ENCODE data around the gene AQP7. TPM values are rescaled to one million over a fixed set of nuclear protein-coding genes. Genes with fewer than 3 reads are reported as not detected.
"Not testable (repeated sequence)": the region's sequence is repeated elsewhere in the genome, so short reads cannot be mapped to it uniquely, and the experiment has no call there.

Gene AQP7
- total RNA-seq, 2 experiments from 2014 or later, result 2.2 TPM; not detected in 1

DNA sequence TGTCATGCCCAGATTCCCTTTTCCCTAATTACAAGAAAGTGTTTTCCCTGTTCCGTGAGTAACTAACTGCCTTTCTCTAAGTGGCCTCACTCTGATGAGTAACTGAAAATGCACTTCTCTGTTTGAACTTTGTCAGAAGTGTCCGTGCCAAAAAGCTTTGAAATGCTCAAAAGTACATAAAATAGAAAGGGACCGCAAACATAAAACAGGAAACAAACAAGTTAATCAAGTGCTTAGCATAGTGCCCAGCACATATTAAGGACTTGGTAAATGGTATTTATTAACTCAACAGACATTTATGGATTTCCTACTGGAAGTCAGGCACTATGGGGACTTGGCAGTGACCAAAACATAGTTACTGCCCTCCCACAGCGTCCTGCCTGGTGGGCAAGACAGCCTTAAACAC lies 22.8 kb upstream of the AQP7 start:
- POLR2A ChIA-PET, result no interaction called here
- Histone ChIP-seq H3K36me3 (ENCODE audit: insufficient read depth, low read length) (no peaks in the 10 kb centered on the region), H3K9me2 (ENCODE audit: insufficient read depth, low read length) (no peaks in the 10 kb centered on the region), H3K4me2 (ENCODE audit: low read length) (no peak overlapping the region), H3K4me3 (ENCODE audit: low read depth, low read length, poor library complexity, severe bottlenecking) (no peak overlapping the region), H3K9me3 (ENCODE audit: low read length) (no peaks in the 10 kb centered on the region), H3K79me2 (ENCODE audit: insufficient read depth, low read depth, low read length) (no peaks in the 10 kb centered on the region), H3K27ac (ENCODE audit: low read depth, low read length, poor library complexity, severe bottlenecking) (no peak overlapping the region), H4K20me1 (ENCODE audit: insufficient read depth, low read length) (no peaks in the 10 kb centered on the region), H2AFZ (ENCODE audit: low read length) (no peak overlapping the region), H3K4me1 (ENCODE audit: insufficient read depth, low read length, poor library complexity, severe bottlenecking) (no peaks in the 10 kb centered on the region)
- no peak for TF ChIP-seq EZH2phosphoT487 (IDR thresholded peaks at IDR 0.05; ENCODE audit: borderline replicate concordance, low read depth, low read length)
- TF ChIP-seq, protein P1, sequence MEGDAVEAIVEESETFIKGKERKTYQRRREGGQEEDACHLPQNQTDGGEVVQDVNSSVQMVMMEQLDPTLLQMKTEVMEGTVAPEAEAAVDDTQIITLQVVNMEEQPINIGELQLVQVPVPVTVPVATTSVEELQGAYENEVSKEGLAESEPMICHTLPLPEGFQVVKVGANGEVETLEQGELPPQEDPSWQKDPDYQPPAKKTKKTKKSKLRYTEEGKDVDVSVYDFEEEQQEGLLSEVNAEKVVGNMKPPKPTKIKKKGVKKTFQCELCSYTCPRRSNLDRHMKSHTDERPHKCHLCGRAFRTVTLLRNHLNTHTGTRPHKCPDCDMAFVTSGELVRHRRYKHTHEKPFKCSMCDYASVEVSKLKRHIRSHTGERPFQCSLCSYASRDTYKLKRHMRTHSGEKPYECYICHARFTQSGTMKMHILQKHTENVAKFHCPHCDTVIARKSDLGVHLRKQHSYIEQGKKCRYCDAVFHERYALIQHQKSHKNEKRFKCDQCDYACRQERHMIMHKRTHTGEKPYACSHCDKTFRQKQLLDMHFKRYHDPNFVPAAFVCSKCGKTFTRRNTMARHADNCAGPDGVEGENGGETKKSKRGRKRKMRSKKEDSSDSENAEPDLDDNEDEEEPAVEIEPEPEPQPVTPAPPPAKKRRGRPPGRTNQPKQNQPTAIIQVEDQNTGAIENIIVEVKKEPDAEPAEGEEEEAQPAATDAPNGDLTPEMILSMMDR (conservative IDR thresholded peaks at IDR 0.05; ENCODE audit: low read length), result no peak
- no TSS peak for BruUV-seq (replicated peaks)
- no peak for DNase-seq (ENCODE audit: low spot score)
- CTCF ChIA-PET (ENCODE audit: unreplicated experiment), result no interaction called here
- intact Hi-C loops (cut with micrococcal nuclease; ENCODE audit: unreplicated experiment), result no loop called here

DNA sequence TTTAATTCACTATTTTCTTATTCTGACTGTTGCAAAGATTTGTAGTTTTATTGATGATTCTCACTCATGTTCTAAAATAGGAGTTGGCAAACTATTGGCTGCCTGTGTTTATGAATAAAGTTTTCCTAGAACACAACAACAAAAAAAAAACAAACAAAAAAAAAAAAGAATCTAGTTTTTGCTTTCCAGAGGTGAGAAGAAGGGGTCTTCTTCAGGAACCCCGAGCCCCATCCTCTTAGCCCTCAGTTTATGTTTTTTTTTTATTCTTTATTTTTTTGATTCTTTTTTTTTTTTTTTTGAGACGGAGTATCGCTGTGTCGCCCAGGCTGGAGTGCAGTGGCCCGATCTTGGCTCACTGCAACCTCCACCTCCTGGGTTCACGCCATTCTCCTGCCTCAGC lies 22.1 kb upstream of the AQP7 start:
- BruUV-seq (replicated peaks); H3K9me3 ChIP-seq (ENCODE audit: low read length); H4K20me1 ChIP-seq (ENCODE audit: insufficient read depth, low read length); DNase-seq (ENCODE audit: low spot score); H3K79me2 ChIP-seq (ENCODE audit: insufficient read depth, low read depth, low read length); H3K27ac ChIP-seq (ENCODE audit: low read depth, low read length, poor library complexity, severe bottlenecking); POLR2A ChIA-PET; H3K9me2 ChIP-seq (ENCODE audit: insufficient read depth, low read length); CTCF ChIA-PET (ENCODE audit: unreplicated experiment); H3K4me2 ChIP-seq (ENCODE audit: low read length); H3K36me3 ChIP-seq (ENCODE audit: insufficient read depth, low read length); H3K4me1 ChIP-seq (ENCODE audit: insufficient read depth, low read length, poor library complexity, severe bottlenecking); H2AFZ ChIP-seq (ENCODE audit: low read length); intact Hi-C loops (cut with micrococcal nuclease; ENCODE audit: unreplicated experiment); H3K4me3 ChIP-seq (ENCODE audit: low read depth, low read length, poor library complexity, severe bottlenecking): not testable (repeated sequence)

DNA sequence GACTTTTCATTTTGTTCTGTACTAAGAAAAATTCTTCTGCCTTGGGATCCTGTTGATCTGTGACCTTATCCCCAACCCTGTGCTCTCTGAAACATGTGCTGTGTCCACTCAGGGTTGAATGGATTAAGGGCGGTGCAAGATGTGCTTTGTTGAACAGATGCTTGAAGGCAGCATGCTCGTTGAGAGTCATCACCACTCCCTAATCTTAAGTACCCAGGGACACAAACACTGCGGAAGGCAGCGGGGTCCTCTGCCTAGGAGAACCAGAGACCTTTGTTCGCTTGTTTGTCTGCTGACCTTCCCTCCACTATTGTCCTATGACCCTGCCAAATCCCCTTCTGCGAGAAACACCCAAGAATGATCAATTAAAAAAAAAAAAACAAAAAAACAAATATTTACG lies 21.7 kb upstream of the AQP7 start:
- H2AFZ ChIP-seq (ENCODE audit: low read length); BruUV-seq (replicated peaks); DNase-seq (ENCODE audit: low spot score); H3K9me3 ChIP-seq (ENCODE audit: low read length); H3K27ac ChIP-seq (ENCODE audit: low read depth, low read length, poor library complexity, severe bottlenecking); H3K4me1 ChIP-seq (ENCODE audit: insufficient read depth, low read length, poor library complexity, severe bottlenecking); H4K20me1 ChIP-seq (ENCODE audit: insufficient read depth, low read length); intact Hi-C loops (cut with micrococcal nuclease; ENCODE audit: unreplicated experiment); H3K9me2 ChIP-seq (ENCODE audit: insufficient read depth, low read length); POLR2A ChIA-PET; H3K79me2 ChIP-seq (ENCODE audit: insufficient read depth, low read depth, low read length); H3K36me3 ChIP-seq (ENCODE audit: insufficient read depth, low read length); H3K4me3 ChIP-seq (ENCODE audit: low read depth, low read length, poor library complexity, severe bottlenecking); H3K4me2 ChIP-seq (ENCODE audit: low read length); CTCF ChIA-PET (ENCODE audit: unreplicated experiment): not testable (repeated sequence)

DNA sequence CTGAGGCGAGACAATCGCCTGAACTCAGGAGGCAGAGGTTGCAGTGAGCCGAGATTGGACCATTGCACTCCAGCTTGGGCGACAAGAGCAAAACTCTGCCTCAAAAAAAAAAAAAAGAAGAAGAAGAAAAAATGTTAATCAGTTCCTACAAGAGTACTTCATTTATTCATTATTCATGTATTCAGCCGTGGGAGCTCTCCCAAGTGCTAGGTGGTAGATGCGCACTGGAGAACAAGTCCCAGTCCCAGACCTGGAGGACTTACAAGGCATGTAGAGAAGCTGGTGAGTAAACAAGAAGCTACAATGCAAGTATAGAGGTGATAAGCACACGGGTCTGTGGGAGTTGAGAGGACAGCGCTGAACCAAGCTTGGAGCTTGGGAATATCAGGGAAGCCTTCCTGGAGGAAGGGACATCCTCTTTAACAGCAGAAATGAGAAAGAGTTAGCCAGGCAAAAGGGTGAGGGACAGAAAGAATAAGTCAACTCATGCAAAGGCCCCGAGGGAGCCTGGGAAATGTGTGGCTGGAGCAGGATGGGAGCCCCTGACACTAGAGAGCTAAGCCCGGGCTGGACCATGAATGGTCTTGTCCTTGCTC lies 17.4 kb upstream of the AQP7 start:
- no peaks in the 10 kb centered on the region for H4K20me1 ChIP-seq (ENCODE audit: insufficient read depth, low read length)
- no peaks in the 10 kb centered on the region for H3K9me3 ChIP-seq (ENCODE audit: low read length)
- no peak for DNase-seq (ENCODE audit: low spot score)
- no peak overlapping the region for H3K4me3 ChIP-seq (ENCODE audit: low read depth, low read length, poor library complexity, severe bottlenecking)
- TF ChIP-seq EZH2phosphoT487 (IDR thresholded peaks at IDR 0.05; ENCODE audit: borderline replicate concordance, low read depth, low read length), result no peak
- TF ChIP-seq, protein P1 (conservative IDR thresholded peaks at IDR 0.05; ENCODE audit: low read length), result no peak
- no peaks in the 10 kb centered on the region for H3K9me2 ChIP-seq (ENCODE audit: insufficient read depth, low read length)
- H2AFZ ChIP-seq (ENCODE audit: low read length), result no peak overlapping the region
- H3K27ac ChIP-seq (ENCODE audit: low read depth, low read length, poor library complexity, severe bottlenecking), result no peak overlapping the region
- ChIA-PET CTCF (ENCODE audit: unreplicated experiment) (interaction anchor here (0.6 to 1.4 kb wide), 3 partner anchors 27 to 46 kb away, joined by 3 to 5 read pairs (median 5); partner anchors contain the start of gene AQP3), POLR2A (no interaction called here)
- H3K4me1 ChIP-seq (ENCODE audit: insufficient read depth, low read length, poor library complexity, severe bottlenecking), result peaks cover 6% of the 10 kb centered on the region
- intact Hi-C loops (cut with micrococcal nuclease; ENCODE audit: unreplicated experiment), result loop anchor here (5.0 kb wide), 1 partner anchor 47 kb away; no protein-coding TSS in a partner anchor
- H3K79me2 ChIP-seq (ENCODE audit: insufficient read depth, low read depth, low read length), result no peaks in the 10 kb centered on the region
- no peak overlapping the region for H3K4me2 ChIP-seq (ENCODE audit: low read length)
- no peaks in the 10 kb centered on the region for H3K36me3 ChIP-seq (ENCODE audit: insufficient read depth, low read length)
- no TSS peak for BruUV-seq (replicated peaks)
